NCI-H146 treated with DMSO at 0.1 percent for 48 hours (cell line): ENCODE results near the gene CELA2A.
"Not testable (repeated sequence)": the region's sequence is repeated elsewhere in the genome, so short reads cannot be mapped to it uniquely, and the experiment has no call there.

Experiments used
- DNase-seq: peaks from one replicate; lab custom pipeline; 2025; ENCODE audit not compliant: unreplicated experiment; lab: John Stamatoyannopoulos, UW

Gene CELA2A

GRCh38 chr1:15492596-15492995, 36.1 kb downstream of the CELA2A start:
- no peak for DNase-seq

GRCh38 chr1:15493869-15494390, 37.4 kb downstream of the CELA2A start:
- DNase-seq: no peak

DNA sequence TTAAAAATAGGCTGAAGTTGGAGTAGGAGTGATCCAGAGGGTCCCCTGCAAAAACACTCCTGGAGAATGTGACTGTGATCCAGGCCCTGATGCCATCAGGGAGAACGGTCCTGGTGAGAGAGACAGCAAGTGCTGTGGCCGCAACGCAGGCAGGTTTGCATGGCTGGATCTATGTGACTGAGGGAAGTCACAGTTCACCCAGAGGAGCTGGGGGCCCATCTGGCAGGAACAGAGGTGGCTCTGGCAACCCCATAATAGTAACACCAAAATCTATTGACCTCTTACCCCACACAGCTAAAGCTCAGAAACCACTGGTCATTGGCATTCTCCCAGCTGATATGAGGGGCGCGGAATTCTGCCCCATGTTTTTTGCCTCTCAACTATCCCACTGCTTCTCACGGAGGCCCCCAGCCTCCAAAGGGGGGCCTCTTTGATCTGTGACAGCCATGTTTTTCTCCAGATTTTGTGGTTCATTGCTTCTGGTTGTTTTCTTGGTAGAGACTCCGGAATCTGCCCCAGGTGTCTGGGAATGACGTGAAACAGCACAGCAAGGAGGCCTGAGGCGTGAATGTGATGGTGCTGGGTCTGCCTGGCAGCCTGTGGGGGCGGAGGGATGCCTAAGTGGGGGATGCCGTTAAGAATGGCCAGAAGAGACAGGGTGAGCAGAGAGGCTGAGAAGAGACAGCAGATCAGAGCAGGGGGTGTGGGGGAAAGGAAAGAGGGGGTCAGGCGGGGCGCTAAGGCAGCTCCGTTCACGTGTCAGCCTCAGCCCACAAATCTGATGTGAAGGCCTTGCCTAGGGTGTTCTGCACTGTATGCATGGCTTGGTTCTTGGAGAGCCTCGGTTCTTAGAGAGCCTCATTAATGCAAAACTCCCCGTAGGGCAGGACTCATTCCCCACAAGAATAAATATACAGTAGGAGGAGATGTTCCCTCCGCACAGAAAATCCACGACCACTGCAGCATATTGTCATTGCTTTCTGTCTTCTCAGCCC, 43.9 kb downstream of the CELA2A start:
- DNase-seq: no peak

DNA sequence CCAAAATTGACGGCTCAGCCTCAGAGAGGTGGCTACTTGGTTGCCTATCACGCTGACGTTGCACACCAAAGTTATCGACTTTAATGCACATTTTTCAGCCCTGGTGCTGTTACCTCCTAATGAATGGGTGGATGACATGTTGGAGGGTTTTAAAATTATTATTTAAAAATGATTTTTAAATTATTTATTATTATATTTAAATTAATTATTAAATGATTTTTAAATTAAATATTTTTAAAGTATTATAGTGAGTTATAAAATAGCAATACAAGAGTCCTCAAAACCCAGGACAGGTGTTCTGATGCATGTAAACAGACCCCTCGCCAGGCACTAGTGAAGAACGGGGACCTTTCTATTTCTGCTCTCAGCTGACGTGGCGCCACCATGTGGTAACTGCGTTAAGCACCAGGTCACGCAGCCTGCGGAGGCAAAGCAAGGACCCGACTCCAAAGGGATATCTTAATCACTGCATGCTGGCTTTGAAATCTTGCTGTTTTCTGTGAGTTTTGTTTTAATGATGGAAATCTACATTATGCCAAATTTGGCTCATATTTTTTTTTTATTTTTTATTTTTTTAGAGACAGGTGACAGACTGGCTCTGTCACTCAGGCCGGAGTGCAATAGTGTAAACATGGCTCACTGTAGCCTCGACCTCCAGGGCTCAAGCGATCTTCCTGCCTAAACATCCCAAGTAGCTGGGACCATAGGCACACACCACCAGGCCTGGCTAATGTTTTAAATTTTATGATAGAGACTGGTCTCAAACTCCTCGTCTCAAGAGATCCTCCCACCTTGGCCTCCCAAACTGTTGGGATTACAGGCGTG, 44.9 kb downstream of the CELA2A start:
- peak; percentile 57 for DNase-seq

GRCh38 chr1:15504436-15504835, 47.9 kb downstream of the CELA2A start:
- no peak for DNase-seq

DNA sequence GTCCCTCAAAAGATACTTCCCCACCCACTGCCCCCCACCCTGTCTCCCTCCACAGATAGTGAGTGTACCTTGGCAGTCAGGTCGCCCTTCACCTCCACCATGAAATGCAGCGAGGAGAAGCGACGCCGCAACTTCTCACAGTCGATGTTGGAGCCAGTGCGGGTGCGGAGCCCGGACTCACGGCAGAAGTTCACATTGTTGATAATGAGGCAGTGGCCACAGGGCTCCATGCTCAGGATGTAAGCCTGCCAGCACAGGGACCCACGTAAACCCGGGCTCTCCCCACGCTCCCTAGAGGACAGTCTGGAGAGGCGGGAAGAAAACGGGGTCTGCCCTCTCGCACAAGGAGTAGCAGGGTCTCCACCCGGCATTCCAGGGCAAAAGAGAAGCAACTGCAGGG, 50.3 kb downstream of the CELA2A start:
- DNase-seq: no peak

GRCh38 chr1:15507278-15507677, 50.7 kb downstream of the CELA2A start:
- DNase-seq: no peak

DNA sequence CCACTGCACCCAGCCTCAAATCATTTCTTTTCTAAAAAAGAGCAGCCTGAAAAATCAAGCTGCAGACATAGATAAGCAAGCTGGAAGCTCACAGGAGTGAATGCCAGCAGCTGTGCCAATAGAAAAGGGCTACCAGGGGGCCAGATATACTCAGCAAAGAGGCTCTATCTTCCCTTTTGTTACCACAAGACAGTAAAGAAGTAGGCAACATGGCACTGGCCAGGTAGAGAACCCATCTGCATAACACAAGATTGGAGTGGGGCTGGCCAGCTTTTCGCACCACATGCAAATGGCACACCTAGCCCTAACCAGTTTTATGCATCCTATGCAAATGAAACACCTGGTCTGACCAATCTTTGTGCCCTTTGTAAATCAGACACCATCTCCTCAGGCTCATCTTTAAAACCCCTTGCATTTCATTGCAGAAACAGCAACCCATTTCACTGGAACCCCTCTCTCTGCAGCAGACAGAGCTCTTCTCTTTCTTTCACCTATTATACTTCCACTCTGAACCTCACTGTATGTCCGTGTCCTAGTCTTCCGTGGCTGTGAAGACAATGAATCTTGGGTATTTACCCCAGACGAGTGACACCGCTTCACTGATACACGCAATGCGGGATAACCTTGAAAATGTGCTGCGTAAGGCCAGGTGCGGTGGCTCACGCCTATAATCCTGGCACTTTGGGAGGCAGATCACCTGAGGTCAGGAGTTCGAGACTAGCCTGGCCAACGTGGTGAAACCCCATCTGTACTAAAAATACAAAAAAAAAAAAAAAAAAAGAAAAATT, 52.4 kb downstream of the CELA2A start:
- no peak for DNase-seq

GRCh38 chr1:15509586-15509985, 53.1 kb downstream of the CELA2A start:
- DNase-seq: no peak

DNA sequence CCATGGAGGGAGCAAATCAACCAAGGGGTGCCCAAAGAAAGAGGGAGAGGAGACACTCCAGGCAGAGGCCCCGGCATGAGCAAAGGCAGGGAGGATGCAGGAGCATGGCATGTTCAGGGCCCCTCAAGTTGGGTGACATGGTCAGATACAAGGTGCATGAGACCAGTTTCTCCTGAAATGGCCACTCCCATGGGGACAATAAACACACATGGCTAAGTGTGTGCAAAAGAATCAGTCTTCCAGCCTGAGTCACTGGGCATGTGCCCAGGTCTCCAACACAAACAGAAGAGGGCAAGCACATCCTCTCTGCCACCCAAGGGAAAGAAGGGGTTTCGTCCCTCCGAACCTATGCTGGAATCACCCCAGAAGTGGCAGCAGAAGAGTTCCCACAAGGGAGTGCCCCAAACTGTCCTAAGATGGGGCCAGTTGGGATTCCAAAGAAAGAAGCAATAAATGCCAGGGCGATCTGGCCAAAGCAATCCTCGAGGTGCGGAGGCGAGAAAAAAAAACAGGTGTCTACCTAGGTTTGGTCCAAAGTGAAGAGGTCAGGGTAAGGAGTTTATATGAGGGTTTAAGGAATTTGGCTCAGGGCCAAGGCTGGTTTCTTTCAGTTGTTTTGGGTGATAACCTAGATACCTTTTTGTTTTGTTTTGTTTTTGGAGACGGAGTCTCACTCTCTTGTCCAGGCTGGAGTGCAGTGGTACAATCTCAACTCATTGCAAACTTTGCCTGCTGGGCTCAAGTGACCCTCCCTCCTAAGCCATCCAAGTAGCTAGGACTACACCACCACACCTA, 54.3 kb downstream of the CELA2A start:
- no peak for DNase-seq

GRCh38 chr1:15513192-15513591, 56.7 kb downstream of the CELA2A start:
- no peak for DNase-seq

DNA sequence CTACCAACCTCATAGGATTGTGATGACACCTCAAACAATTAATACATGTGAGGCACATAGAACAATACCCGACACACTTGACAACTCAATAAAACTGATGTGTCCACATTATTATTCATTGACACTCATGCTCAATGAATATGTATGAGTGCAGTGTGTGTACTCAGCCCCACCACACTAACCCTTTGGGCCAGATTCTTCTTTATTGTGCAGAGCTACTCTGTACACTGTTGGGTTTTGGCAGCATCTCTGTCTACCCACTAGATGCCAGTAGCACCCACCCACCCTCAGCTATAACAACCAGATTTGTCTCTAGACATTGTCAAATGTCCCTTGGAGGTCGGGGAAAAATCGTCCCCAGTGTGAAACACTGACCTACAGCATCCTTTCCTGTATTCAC, 57.4 kb downstream of the CELA2A start:
- no peak for DNase-seq

GRCh38 chr1:15514557-15514956, 58.0 kb downstream of the CELA2A start:
- DNase-seq: not testable (repeated sequence)

DNA sequence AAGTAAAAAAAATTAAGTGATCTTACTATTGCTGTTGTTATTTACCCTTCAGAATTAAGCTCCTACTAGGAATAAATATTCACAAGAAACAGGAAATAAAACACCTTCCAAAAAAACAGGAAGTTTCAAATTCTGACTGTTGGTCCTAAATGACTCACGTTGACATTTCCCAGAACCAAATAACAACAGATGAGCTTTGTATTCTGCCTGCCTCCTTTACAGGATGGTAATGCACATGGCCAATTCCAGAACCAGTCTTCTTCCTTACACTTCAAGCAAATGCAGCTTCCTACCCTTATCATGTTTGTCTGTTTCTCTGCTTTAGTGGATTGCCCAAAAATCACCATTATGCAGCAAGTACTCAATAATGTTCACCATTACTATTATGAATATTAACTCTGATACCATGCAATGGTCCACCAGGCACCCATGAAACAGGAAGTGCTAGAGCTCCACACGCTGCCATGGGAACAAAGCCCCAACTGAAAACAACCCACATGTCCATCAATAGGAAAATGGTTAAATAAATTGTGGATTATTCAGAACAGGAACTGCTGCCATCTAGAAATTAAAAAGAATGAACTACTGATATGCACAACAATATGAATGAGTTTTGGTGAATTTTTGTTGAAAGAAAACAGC, 58.6 kb downstream of the CELA2A start:
- no peak for DNase-seq

DNA sequence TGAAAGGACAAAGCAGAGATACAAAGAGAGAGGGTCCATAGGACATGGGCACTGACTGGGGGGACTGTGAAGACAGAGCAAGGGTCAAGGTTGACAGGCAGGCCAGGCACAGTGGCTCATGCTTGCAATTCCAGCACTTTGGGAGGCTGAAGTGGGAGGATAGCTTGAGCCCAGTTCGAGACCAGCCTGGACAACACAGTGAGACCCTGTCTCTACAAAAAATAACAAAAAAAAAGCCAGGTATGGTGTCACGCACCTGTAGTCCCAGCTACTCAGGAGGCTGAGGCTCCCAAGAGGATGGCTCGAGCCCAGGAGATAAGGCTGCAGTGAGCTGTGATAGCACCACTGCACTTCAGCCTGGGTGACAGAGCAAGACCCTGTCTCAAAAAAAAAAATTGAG, 63.1 kb downstream of the CELA2A start:
- no peak for DNase-seq

GRCh38 chr1:15521206-15521906, 64.8 kb downstream of the CELA2A start:
- DNase-seq: not testable (repeated sequence)
